Stimulated activated CD8-positive, alpha-beta memory T cell treated with anti-CD3 and anti-CD28 coated beads, Interleukin-2, amount 100 ng/mL, for 1 hour (primary cell): Measurements from ENCODE around the gene ASPSCR1.

Experiments used
- DNase-seq, 2 donors: peaks; one replicate each; pipeline ENCODE4 v3.0.0-alpha.2; 2020; ENCODE audit warnings: low read depth in 2 of 2

ASPSCR1 gene

GRCh38 chr17:82039695-82040299 is 62.4 kb downstream of the ASPSCR1 start:
- no peak for DNase-seq

- DNase-seq, result no peak
Observed at GRCh38 chr17:82041144-82041814, 63.9 kb downstream of the ASPSCR1 start.

GRCh38 chr17:82042649-82043048 is 65.2 kb downstream of the ASPSCR1 start:
- DNase-seq, result no peak

GRCh38 chr17:82043507-82043906 is 66.1 kb downstream of the ASPSCR1 start:
- DNase-seq, result no peak

GRCh38 chr17:82045936-82046484 is 68.6 kb downstream of the ASPSCR1 start:
- no peak for DNase-seq

GRCh38 chr17:82046903-82047302 is 69.5 kb downstream of the ASPSCR1 start:
- no peak for DNase-seq

- DNase-seq, result no peak
Observed at GRCh38 chr17:82047379-82047778, 70.0 kb downstream of the ASPSCR1 start.

GRCh38 chr17:82047914-82048570 is 70.6 kb downstream of the ASPSCR1 start:
- DNase-seq, result no peak

- no peak for DNase-seq
Observed at GRCh38 chr17:82048571-82048971, 71.1 kb downstream of the ASPSCR1 start.

- DNase-seq, result no peak
Observed at GRCh38 chr17:82049106-82049505, 71.7 kb downstream of the ASPSCR1 start.

GRCh38 chr17:82049521-82049971 is 72.1 kb downstream of the ASPSCR1 start:
- DNase-seq, result no peak

- no peak for DNase-seq
Observed at GRCh38 chr17:82050152-82050760, 72.8 kb downstream of the ASPSCR1 start.

GRCh38 chr17:82050761-82051641 is 73.6 kb downstream of the ASPSCR1 start:
- DNase-seq, result no peak

GRCh38 chr17:82051776-82052637 is 74.6 kb downstream of the ASPSCR1 start, which contains the start of the genes GPS1 and RFNG:
TSS of gene GPS1 (plus strand) at chr17:82051898. CDS start at chr17:82051932, 34 bp downstream.
TSS of gene RFNG (minus strand) at chr17:82051811. CDS start at chr17:82051766, 45 bp downstream.
- DNase-seq, result peak; percentile 63 to 75

GRCh38 chr17:82052638-82053059 is 75.2 kb downstream of the ASPSCR1 start:
- no peak for DNase-seq

- DNase-seq, result no peak
Observed at GRCh38 chr17:82053130-82053529, 75.7 kb downstream of the ASPSCR1 start.

- DNase-seq, result no peak
Observed at GRCh38 chr17:82053556-82054263, 76.3 kb downstream of the ASPSCR1 start.

GRCh38 chr17:82054351-82055022 is 77.1 kb downstream of the ASPSCR1 start:
- no peak for DNase-seq
